Measurements from ENCODE around the gene TXNRD2.

The TXNRD2 gene

GRCh38 chr22:19852177-19852781 lies 89.3 kb downstream of the TXNRD2 start:
- Histone ChIP-seq H3K4me2 (ENCODE audit: low read depth, low read length) (peak overlapping the region; percentile 96; the same call in 1 of the 2 replicates), H4K20me1 (ENCODE audit: insufficient read depth, low read length) (no peaks in the 10 kb centered on the region), H3K9me3 (replicated peaks; ENCODE audit: insufficient read depth, low read length) (no peaks in the 10 kb centered on the region), H3K4me1 (ENCODE audit: low read length) (peaks cover 52% of the 10 kb centered on the region), H3F3A (ENCODE audit: insufficient read depth, low read length) (peaks cover 18% of the 10 kb centered on the region; the same call in 1 of the 2 replicates), H3K36me3 (replicated peaks; ENCODE audit: insufficient read depth, low read length) (no peaks in the 10 kb centered on the region), H3K9ac (ENCODE audit: low read length) (no peak overlapping the region; the same call in 1 of the 2 replicates), H3K27ac (ENCODE audit: low read length) (no peak overlapping the region), H3K4me3 (ENCODE audit: low read length) (no peak overlapping the region), H3K27me3 (replicated peaks; ENCODE audit: insufficient read depth, low read length) (no peaks in the 10 kb centered on the region), H2AFZ (ENCODE audit: low read length) (no peak overlapping the region), H3K9me2 (replicated peaks; ENCODE audit: insufficient read depth, low read length) (no peaks in the 10 kb centered on the region), H3K79me2 (ENCODE audit: low read length) (peaks cover 74% of the 10 kb centered on the region)
- TF ChIP-seq CTCF (IDR thresholded peaks at IDR 0.05; ENCODE audit: low read length) (no peak), EZH2phosphoT487 (IDR thresholded peaks at IDR 0.05; ENCODE audit: low read length) (no peak), EZH2 (optimal IDR thresholded peaks at IDR 0.05; ENCODE audit: low read depth, low read length) (no peak)
- no peak for DNase-seq

GRCh38 chr22:19851291-19852176 lies 90.1 kb downstream of the TXNRD2 start:
- Histone ChIP-seq H3K4me2 (ENCODE audit: low read depth, low read length) (no peak overlapping the region), H3K27me3 (replicated peaks; ENCODE audit: insufficient read depth, low read length) (no peaks in the 10 kb centered on the region), H3K4me1 (ENCODE audit: low read length) (peaks cover 52% of the 10 kb centered on the region), H3K27ac (ENCODE audit: low read length) (no peak overlapping the region), H2AFZ (ENCODE audit: low read length) (no peak overlapping the region), H3K9me2 (replicated peaks; ENCODE audit: insufficient read depth, low read length) (no peaks in the 10 kb centered on the region), H4K20me1 (ENCODE audit: insufficient read depth, low read length) (no peaks in the 10 kb centered on the region), H3F3A (ENCODE audit: insufficient read depth, low read length) (peaks cover 18% of the 10 kb centered on the region; the same call in 1 of the 2 replicates), H3K36me3 (replicated peaks; ENCODE audit: insufficient read depth, low read length) (no peaks in the 10 kb centered on the region), H3K9me3 (replicated peaks; ENCODE audit: insufficient read depth, low read length) (no peaks in the 10 kb centered on the region), H3K9ac (ENCODE audit: low read length) (no peak overlapping the region), H3K4me3 (ENCODE audit: low read length) (no peak overlapping the region), H3K79me2 (ENCODE audit: low read length) (peaks cover 81% of the 10 kb centered on the region)
- TF ChIP-seq EZH2phosphoT487 (IDR thresholded peaks at IDR 0.05; ENCODE audit: low read length) (no peak), CTCF (IDR thresholded peaks at IDR 0.05; ENCODE audit: low read length) (no peak), EZH2 (optimal IDR thresholded peaks at IDR 0.05; ENCODE audit: low read depth, low read length) (no peak)
- no peak for DNase-seq

- H3K27ac ChIP-seq (ENCODE audit: low read length) = peak overlapping the region; percentile 86; the same call in 1 of the 2 replicates
- H3K9me2 ChIP-seq (replicated peaks; ENCODE audit: insufficient read depth, low read length) = no peaks in the 10 kb centered on the region
- H3K27me3 ChIP-seq (replicated peaks; ENCODE audit: insufficient read depth, low read length) = no peaks in the 10 kb centered on the region
- no peaks in the 10 kb centered on the region for H3K36me3 ChIP-seq (replicated peaks; ENCODE audit: insufficient read depth, low read length)
- H3K4me2 ChIP-seq (ENCODE audit: low read depth, low read length) = no peak overlapping the region
- H3K4me1 ChIP-seq (ENCODE audit: low read length) = peaks cover 47% of the 10 kb centered on the region
- H2AFZ ChIP-seq (ENCODE audit: low read length) = no peak overlapping the region
- H3K9me3 ChIP-seq (replicated peaks; ENCODE audit: insufficient read depth, low read length) = no peaks in the 10 kb centered on the region
- peaks cover 18% of the 10 kb centered on the region; the same call in 1 of the 2 replicates for H3F3A ChIP-seq (ENCODE audit: insufficient read depth, low read length)
- TF ChIP-seq EZH2 (optimal IDR thresholded peaks at IDR 0.05; ENCODE audit: low read depth, low read length) (no peak), CTCF (IDR thresholded peaks at IDR 0.05; ENCODE audit: low read length) (no peak), EZH2phosphoT487 (IDR thresholded peaks at IDR 0.05; ENCODE audit: low read length) (no peak)
- peaks cover 78% of the 10 kb centered on the region for H3K79me2 ChIP-seq (ENCODE audit: low read length)
- no peak overlapping the region for H3K9ac ChIP-seq (ENCODE audit: low read length)
- DNase-seq = no peak
- no peaks in the 10 kb centered on the region for H4K20me1 ChIP-seq (ENCODE audit: insufficient read depth, low read length)
- H3K4me3 ChIP-seq (ENCODE audit: low read length) = no peak overlapping the region
Measured at GRCh38 chr22:19850763-19851109, 90.9 kb downstream of the TXNRD2 start.

Measured in MM.1S (cell line).